WTC11 (cell line): ENCODE measurements around the gene KCNMA1. TPM values are rescaled to one million over a fixed set of nuclear protein-coding genes. Genes with fewer than 3 reads are reported as not detected.

ENCODE experiments used
- ATAC-seq: fragments of 200-7000 bp; cut with Tn5 transposase; 2 replicates; pipeline ENCODE4 v1.10.0; 2021; ENCODE audit warnings: mild to moderate bottlenecking, moderate library complexity
- CTCF ChIA-PET: fragments of 300-600 bp; sonication (Branson Sonifier 250); formaldehyde crosslinking; loops from one replicate; lab custom pipeline; 2021; ENCODE audit warnings: antibody characterized with exemption; lab: Charles Lee
- POLR2A ChIA-PET: fragments of 350-600 bp; sonication (Branson Sonifier 250); formaldehyde crosslinking; loops from one replicate; lab custom pipeline; 2021; ENCODE audit warnings: antibody characterized with exemption; lab: Charles Lee
- DNase-seq: peaks from one replicate; pipeline ENCODE4 v3.0.0; 2021; ENCODE audit warnings: low spot score
- H3K27ac Mint-ChIP-seq: 2 replicates; pipeline ENCODE4 v1.8.0; 2021; ENCODE audit warnings: mixed read lengths
- H3K27me3 Mint-ChIP-seq: 2 replicates; pipeline ENCODE4 v1.8.0; 2021; ENCODE audit warnings: low read depth, mild to moderate bottlenecking, moderate library complexity, mixed read lengths
- H3K36me3 Mint-ChIP-seq: 2 replicates; pipeline ENCODE4 v1.8.0; 2021; ENCODE audit warnings: mixed read lengths
- H3K4me1 Mint-ChIP-seq: 2 replicates; pipeline ENCODE4 v1.8.0; 2022; ENCODE audit warnings: mixed read lengths
- H3K4me3 Mint-ChIP-seq: 2 replicates; pipeline ENCODE4 v1.8.0; 2021; ENCODE audit warnings: mild to moderate bottlenecking, moderate library complexity, mixed read lengths
- H3K9me3 Mint-ChIP-seq: 2 replicates; pipeline ENCODE4 v1.8.0; 2021; ENCODE audit warnings: mixed read lengths
- AFF4 ChIP-seq: sonication (generic); formaldehyde crosslinking; IDR thresholded peaks from 2 replicates; pipeline ENCODE4 v1.8.1; 2023; ENCODE audit warnings: mild to moderate bottlenecking, missing genetic modification reagents, borderline replicate concordance
- ATF3 ChIP-seq: sonication (generic); formaldehyde crosslinking; conservative IDR thresholded peaks from 2 replicates; pipeline ENCODE4 v1.8.1; 2022; ENCODE audit warnings: mild to moderate bottlenecking, missing genetic modification reagents
- ATF6 ChIP-seq: sonication (generic); formaldehyde crosslinking; IDR thresholded peaks from 2 replicates; pipeline ENCODE4 v1.8.1; 2023; ENCODE audit warnings: mild to moderate bottlenecking, missing genetic modification reagents
- CBFB ChIP-seq: sonication (generic); formaldehyde crosslinking; IDR thresholded peaks from 2 replicates; pipeline ENCODE4 v1.8.1; 2022; ENCODE audit warnings: mild to moderate bottlenecking, low read depth, missing genetic modification reagents
- ETV6 ChIP-seq: sonication (generic); formaldehyde crosslinking; IDR thresholded peaks from 2 replicates; pipeline ENCODE4 v1.8.1; 2022; ENCODE audit warnings: mild to moderate bottlenecking, missing genetic modification reagents
- FOXP1 ChIP-seq: sonication (generic); formaldehyde crosslinking; IDR thresholded peaks from 2 replicates; pipeline ENCODE4 v1.8.0; 2022; ENCODE audit warnings: missing genetic modification reagents, mild to moderate bottlenecking, moderate library complexity, borderline replicate concordance
- GABPB1 ChIP-seq: sonication (generic); formaldehyde crosslinking; IDR thresholded peaks from 2 replicates; pipeline ENCODE4 v1.8.1; 2023; ENCODE audit warnings: mild to moderate bottlenecking, missing genetic modification reagents
- GRHL2 ChIP-seq: fragments of 250-450 bp; sonication (Bioruptor Pico); IDR thresholded peaks from 2 replicates; pipeline ENCODE4 v1.8.0; 2022; ENCODE audit warnings: mild to moderate bottlenecking, moderate library complexity; ENCODE audit not compliant: insufficient replicate concordance, severe bottlenecking
- HMGXB4 ChIP-seq: sonication (generic); formaldehyde crosslinking; IDR thresholded peaks from 2 replicates; pipeline ENCODE4 v1.8.1; 2023; ENCODE audit warnings: mild to moderate bottlenecking, moderate library complexity, missing genetic modification reagents
- MAX ChIP-seq: sonication (generic); formaldehyde crosslinking; IDR thresholded peaks from 2 replicates; pipeline ENCODE4 v1.8.0; 2022; ENCODE audit warnings: mild to moderate bottlenecking, missing genetic modification reagents
- MLX ChIP-seq: sonication (generic); formaldehyde crosslinking; IDR thresholded peaks from 2 replicates; pipeline ENCODE4 v1.8.1; 2023; ENCODE audit warnings: mild to moderate bottlenecking, missing genetic modification reagents, moderate library complexity
- MXD4 ChIP-seq: fragments of 250-450 bp; sonication (Bioruptor Pico); IDR thresholded peaks from 2 replicates; pipeline ENCODE4 v1.8.0; 2021; ENCODE audit warnings: mild to moderate bottlenecking, moderate library complexity, borderline replicate concordance
- RELA ChIP-seq: sonication (generic); formaldehyde crosslinking; IDR thresholded peaks from 2 replicates; pipeline ENCODE4 v1.8.1; 2022; ENCODE audit warnings: missing genetic modification reagents, mild to moderate bottlenecking, borderline replicate concordance
- SMAD3 ChIP-seq: sonication (generic); formaldehyde crosslinking; IDR thresholded peaks from 2 replicates; pipeline ENCODE4 v1.8.0; 2022; ENCODE audit warnings: missing genetic modification reagents, mild to moderate bottlenecking, borderline replicate concordance
- SOX15 ChIP-seq: fragments of 250-450 bp; sonication (Bioruptor Pico); IDR thresholded peaks from 2 replicates; pipeline ENCODE4 v1.9.0; 2021; ENCODE audit warnings: mild to moderate bottlenecking
- STAT6 ChIP-seq: sonication (generic); formaldehyde crosslinking; conservative IDR thresholded peaks from 2 replicates; pipeline ENCODE4 v1.8.1; 2023; ENCODE audit warnings: mild to moderate bottlenecking, low read depth, missing genetic modification reagents, moderate library complexity
- USF1 ChIP-seq: sonication (generic); formaldehyde crosslinking; IDR thresholded peaks from 2 replicates; pipeline ENCODE4 v1.8.0; 2022; ENCODE audit warnings: mild to moderate bottlenecking, missing genetic modification reagents
- ZNF532 ChIP-seq: fragments of 250-450 bp; sonication (Bioruptor Pico); IDR thresholded peaks from 2 replicates; pipeline ENCODE4 v1.9.0; 2021; ENCODE audit warnings: mild to moderate bottlenecking, borderline replicate concordance
- ZNF671 ChIP-seq: fragments of 250-450 bp; sonication (Bioruptor Pico); IDR thresholded peaks from 2 replicates; pipeline ENCODE4 v1.8.0; 2021; ENCODE audit warnings: mild to moderate bottlenecking
- total RNA-seq: library from RNA; stranded (reverse); gene quantifications from 3 replicates; pipeline ENCODE4 v1.2.3, GENCODE V29; 2021

The KCNMA1 gene
- total RNA-seq, 1 experiment from 2014 or later: 7.3 TPM

- no peak for DNase-seq
- H3K27ac Mint-ChIP-seq: no peak overlapping the region
- H3K4me3 Mint-ChIP-seq: no peak overlapping the region
- no peaks in the 10 kb centered on the region; the same call in 1 of the 2 replicates for H3K27me3 Mint-ChIP-seq
- no peak for TF ChIP-seq CBFB (CRISPR knock-in tag)
- TF ChIP-seq SMAD3 (CRISPR knock-in tag): no peak
- no peak for TF ChIP-seq ATF3 (CRISPR knock-in tag)
- TF ChIP-seq MLX (CRISPR knock-in tag): no peak
- TF ChIP-seq ETV6: no peak
- no peak for TF ChIP-seq ZNF532 (CRISPR knock-in tag)
- no peak for TF ChIP-seq ZNF671 (CRISPR knock-in tag)
- no peak for TF ChIP-seq MXD4 (CRISPR knock-in tag)
- TF ChIP-seq HMGXB4 (CRISPR knock-in tag): no peak
- no peak for TF ChIP-seq ATF6
- TF ChIP-seq RELA (CRISPR knock-in tag): no peak
- no peak for TF ChIP-seq GABPB1 (CRISPR knock-in tag)
- TF ChIP-seq FOXP1 (CRISPR knock-in tag): no peak
- TF ChIP-seq MAX (CRISPR knock-in tag): no peak
- TF ChIP-seq USF1 (CRISPR knock-in tag): no peak
- no peak for TF ChIP-seq STAT6 (CRISPR knock-in tag)
- TF ChIP-seq SOX15 (CRISPR knock-in tag): no peak
- TF ChIP-seq AFF4 (CRISPR knock-in tag): no peak
- no peak for TF ChIP-seq GRHL2 (CRISPR knock-in tag)
- no peaks in the 10 kb centered on the region for H3K9me3 Mint-ChIP-seq
- H3K36me3 Mint-ChIP-seq: no peaks in the 10 kb centered on the region
- ChIA-PET CTCF (no interaction called here), POLR2A (no interaction called here)
- no peaks in the 10 kb centered on the region for H3K4me1 Mint-ChIP-seq
- no peak for ATAC-seq
Observed at GRCh38 chr10:77268721-77269120, 368.9 kb downstream of the KCNMA1 start.
